Psoas muscle (tissue), 8 donors: ENCODE results near the gene TBX5. TPM values are rescaled to one million over a fixed set of nuclear protein-coding genes. Genes with fewer than 3 reads are reported as not detected.

ENCODE experiments used
- ATAC-seq, 4 donors: fragments of 200-7000 bp; cut with Tn5 transposase; one replicate each; pipeline ENCODE4 v1.9.1; 2020; ENCODE audit warnings: moderate library complexity in 3 of 4, mild to moderate bottlenecking in 2 of 4
- DNase-seq, 2 donors: peaks; one replicate each; pipeline ENCODE4 v3.0.0-alpha.2; 2020
- H3K27ac ChIP-seq: fragments of 200-600 bp; one replicate; pipeline ENCODE4 v1.8.0; 2022
- H3K27me3 ChIP-seq, 3 donors: fragments of 200-600 bp in 1 of 3; one replicate each; pipeline versions ENCODE4 v1.6.1 to v1.8.0; 2013 to 2022; ENCODE audit warnings: low read length in 2 of 3, mild to moderate bottlenecking in 2 of 3, moderate library complexity in 1 of 3; ENCODE audit not compliant: insufficient read depth in 3 of 3
- H3K36me3 ChIP-seq, 2 donors: fragments of 200-600 bp in 1 of 2; one replicate each; pipeline versions ENCODE4 v1.6.1 to v1.8.0; 2013 to 2022; ENCODE audit warnings: low read depth in 1 of 2, mild to moderate bottlenecking in 1 of 2, moderate library complexity in 1 of 2; ENCODE audit not compliant: insufficient read depth in 1 of 2
- H3K4me1 ChIP-seq: fragments of 200-600 bp; one replicate; pipeline ENCODE4 v1.8.0; 2022
- H3K4me3 ChIP-seq: fragments of 200-600 bp; one replicate; pipeline ENCODE4 v1.8.0; 2022; ENCODE audit warnings: mild to moderate bottlenecking
- H3K9me3 ChIP-seq: fragments of 200-600 bp; one replicate; pipeline ENCODE4 v1.8.0; 2022
- whole genome bisulfite sequencing, 3 donors: extraction: QIAGEN DNeasy Blood & Tissue Kit; methylation state at CpG; one replicate each; pipeline versions ENCODE4 v1.1.6 to v1.1.7; 2013; 5-methylcytosine and 5-hydroxymethylcytosine counted together
- intact Hi-C, 2 donors: fragments of 100-400 bp; cut with DNase I; formaldehyde crosslinking; loops; one replicate each; pipeline versions ENCODE4 v1.11.0 to v1.14.2; 2022
- polyA plus RNA-seq, 3 donors: library from polyadenylated mRNA; stranded (reverse); fragments of 200-250 nt; gene quantifications; one replicate each; pipeline ENCODE4 v1.2.3, GENCODE V29; 2013
- total RNA-seq, 4 donors: library from RNA; stranded (reverse); fragmentation: NEBNext Ultra II Directional in 2 of 4; extraction: Animal tissue kit (Norgen Biotek cat#: 25700) in 2 of 4; gene quantifications; one replicate each; pipeline versions ENCODE4 v1.2.1 to v1.2.4, GENCODE V29; 2021 to 2023
- TF ChIP-seq, protein P1 (sequence below): fragments of 200-600 bp; IDR thresholded peaks from one replicate; pipeline ENCODE4 v1.8.0; 2022; ENCODE audit warnings: antibody characterized with exemption
- donor health status: healthy with polysubstance abuse.
- donor health status: DM: no; HTN: no; CAD: no; lungs with moderate emphysema.
- donor health status: Bipolar disorder and iron deficiency.
- donor health status: healthy.
- donor health status: DM: yes; HTN: yes; CAD: no.
- donor health status: DM: no; HTN: no; CAD: no.
- donor health status: DM: no; HTN: no; CAD: no.
- donor health status: DM: yes; HTN: yes; CAD: no.

The TBX5 gene
- total and polyA plus RNA-seq, 7 donors, result 0.26 TPM; not detected in 6

DNA sequence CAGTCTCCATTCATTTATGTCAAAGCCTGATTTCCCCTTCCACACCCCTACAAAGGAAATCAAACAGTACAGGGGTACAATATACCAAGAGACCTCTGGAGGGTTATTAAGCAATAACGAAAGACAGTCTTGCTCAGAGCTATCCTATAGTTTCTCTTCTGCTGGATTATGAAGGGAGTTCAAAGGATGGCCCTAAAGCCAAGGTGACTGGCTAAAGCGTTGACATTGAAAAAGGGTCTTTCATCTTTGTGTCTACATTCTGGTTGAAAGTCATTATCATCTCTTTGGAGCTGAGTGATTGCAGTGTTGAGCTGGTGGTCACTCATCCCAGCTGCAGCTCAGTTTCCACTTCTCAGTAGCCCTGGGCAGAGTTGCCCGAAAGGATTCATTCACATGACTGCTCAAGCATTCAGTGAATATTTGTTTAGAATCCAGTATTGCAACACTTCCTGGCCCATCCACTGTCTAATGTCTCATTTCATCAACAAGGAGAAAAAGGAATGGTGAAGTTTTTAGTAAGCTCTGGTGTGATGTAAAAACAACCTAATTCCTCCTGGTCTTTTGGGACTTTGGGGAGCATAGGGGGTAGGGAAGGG, 19.2 kb upstream of the TBX5 start:
- no peaks in the 10 kb centered on the region for H3K36me3 ChIP-seq
- no peak for DNase-seq
- peaks cover 0 to 10% (median 0%) of the 10 kb centered on the region in 3 donors for H3K27me3 ChIP-seq
- no peak for ATAC-seq
- no peaks in the 10 kb centered on the region for H3K9me3 ChIP-seq
- TF ChIP-seq, protein P1, sequence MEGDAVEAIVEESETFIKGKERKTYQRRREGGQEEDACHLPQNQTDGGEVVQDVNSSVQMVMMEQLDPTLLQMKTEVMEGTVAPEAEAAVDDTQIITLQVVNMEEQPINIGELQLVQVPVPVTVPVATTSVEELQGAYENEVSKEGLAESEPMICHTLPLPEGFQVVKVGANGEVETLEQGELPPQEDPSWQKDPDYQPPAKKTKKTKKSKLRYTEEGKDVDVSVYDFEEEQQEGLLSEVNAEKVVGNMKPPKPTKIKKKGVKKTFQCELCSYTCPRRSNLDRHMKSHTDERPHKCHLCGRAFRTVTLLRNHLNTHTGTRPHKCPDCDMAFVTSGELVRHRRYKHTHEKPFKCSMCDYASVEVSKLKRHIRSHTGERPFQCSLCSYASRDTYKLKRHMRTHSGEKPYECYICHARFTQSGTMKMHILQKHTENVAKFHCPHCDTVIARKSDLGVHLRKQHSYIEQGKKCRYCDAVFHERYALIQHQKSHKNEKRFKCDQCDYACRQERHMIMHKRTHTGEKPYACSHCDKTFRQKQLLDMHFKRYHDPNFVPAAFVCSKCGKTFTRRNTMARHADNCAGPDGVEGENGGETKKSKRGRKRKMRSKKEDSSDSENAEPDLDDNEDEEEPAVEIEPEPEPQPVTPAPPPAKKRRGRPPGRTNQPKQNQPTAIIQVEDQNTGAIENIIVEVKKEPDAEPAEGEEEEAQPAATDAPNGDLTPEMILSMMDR, result no peak
- no peaks in the 10 kb centered on the region for H3K4me1 ChIP-seq
- H3K4me3 ChIP-seq, result no peak overlapping the region
- intact Hi-C loops, result no loop called here
- WGBS, 3 donors, result 37 to 43% (median 39%) methylated on average over 3 of the region's 3 CpGs
- H3K27ac ChIP-seq, result no peak overlapping the region

DNA sequence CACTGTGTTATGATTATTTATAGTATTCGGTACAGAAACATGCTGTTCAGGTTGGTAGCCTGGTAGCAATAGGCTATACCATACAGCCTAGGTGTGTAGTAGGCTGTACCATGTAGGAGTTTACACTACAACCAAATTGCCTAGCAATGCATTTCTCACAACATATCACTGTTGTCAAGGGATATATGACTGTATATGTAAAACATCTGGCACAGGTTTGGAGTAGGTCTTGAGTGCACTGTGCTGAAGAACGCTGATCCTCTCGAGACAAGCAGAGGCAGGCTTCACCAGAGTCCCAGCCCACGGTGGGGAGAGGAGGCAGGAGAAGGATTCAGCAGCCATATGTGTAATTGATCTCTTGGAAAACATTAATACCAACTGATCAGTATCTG, 15.0 kb upstream of the TBX5 start:
- WGBS, 3 donors, result 62 to 71% (median 65%) methylated on average over 4 of the region's 4 CpGs
- H3K36me3 ChIP-seq, result no peaks in the 10 kb centered on the region
- no peak for ATAC-seq
- intact Hi-C loops, result no loop called here
- no peaks in the 10 kb centered on the region for H3K4me1 ChIP-seq
- no peak overlapping the region for H3K27ac ChIP-seq
- H3K27me3 ChIP-seq, result peaks cover 2 to 10% (median 4%) of the 10 kb centered on the region in 3 donors
- H3K9me3 ChIP-seq, result no peaks in the 10 kb centered on the region
- no peak for DNase-seq
- TF ChIP-seq, protein P1, result no peak
- no peak overlapping the region for H3K4me3 ChIP-seq

DNA sequence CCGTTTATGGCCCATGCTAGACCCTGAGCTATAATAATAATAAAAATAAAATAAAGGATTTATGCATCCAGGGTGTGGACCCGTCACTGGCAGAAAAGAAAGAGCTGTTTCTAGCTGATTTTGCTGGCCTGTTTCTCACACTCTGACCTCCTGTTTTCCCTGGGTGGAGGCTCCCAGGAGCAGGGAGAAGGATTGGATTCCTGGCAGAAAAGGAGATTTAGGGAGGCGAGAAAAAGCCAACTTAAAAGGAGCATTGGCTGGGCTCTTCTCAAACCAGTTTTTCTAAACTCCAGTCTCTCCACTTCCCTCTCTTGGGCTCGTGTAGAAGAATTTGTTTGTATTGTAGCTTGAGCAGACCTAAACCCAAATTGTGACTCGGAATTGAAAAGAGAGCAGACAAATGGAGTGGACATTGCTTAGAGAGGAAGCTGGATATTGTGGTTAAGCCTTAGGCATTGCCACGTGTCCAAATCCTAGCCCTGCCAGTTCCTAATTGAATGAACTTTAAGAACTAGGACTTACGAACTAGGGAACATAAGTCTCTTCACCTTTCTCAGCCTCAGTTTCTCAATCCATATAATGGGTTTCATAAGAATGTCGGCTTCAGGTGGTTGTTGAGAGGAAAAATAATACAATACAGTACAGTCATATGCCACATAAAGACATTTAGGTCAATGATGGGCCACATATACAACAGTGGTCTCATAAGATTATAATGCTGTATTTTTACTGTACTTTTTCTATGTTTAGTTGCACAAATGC, 14.4 kb upstream of the TBX5 start:
- Histone ChIP-seq H3K4me1 (no peaks in the 10 kb centered on the region), H3K9me3 (no peaks in the 10 kb centered on the region), H3K27me3 (peaks cover 0 to 16% (median 9%) of the 10 kb centered on the region in 3 donors), H3K36me3 (no peaks in the 10 kb centered on the region), H3K27ac (no peak overlapping the region), H3K4me3 (no peak overlapping the region)
- ATAC-seq (no peak), DNase-seq (no peak)
- intact Hi-C loops, result no loop called here
- WGBS, 3 donors, result 53 to 55% (median 54%) methylated on average over 8 of the region's 8 CpGs
- TF ChIP-seq, protein P1, result no peak

DNA sequence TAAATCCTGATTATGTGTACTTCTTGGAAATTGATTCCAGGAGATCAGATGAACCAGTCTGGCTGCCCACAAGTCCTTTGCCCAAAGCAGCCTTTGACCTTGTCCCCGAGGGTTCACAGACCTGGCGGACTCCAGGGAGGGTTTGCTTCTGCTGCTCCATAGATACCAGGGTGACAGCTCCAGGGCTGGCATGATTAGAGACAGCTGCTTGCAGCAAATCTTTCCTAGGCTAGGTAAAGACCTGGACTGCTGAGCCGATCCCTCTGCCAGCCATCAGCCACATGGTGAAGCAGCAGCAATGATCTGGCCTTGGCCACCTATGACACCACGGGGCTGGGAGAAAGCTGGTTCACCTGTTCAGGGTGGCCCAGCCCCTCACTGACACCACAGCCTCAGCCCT, 10.1 kb upstream of the TBX5 start:
- H3K4me1 ChIP-seq, result no peaks in the 10 kb centered on the region
- 51 to 65% (median 54%) methylated on average over 4 of the region's 4 CpGs for WGBS, 3 donors
- H3K27ac ChIP-seq, result no peak overlapping the region
- no peak for ATAC-seq
- H3K9me3 ChIP-seq, result no peaks in the 10 kb centered on the region
- no peaks in the 10 kb centered on the region for H3K36me3 ChIP-seq
- TF ChIP-seq, protein P1, result no peak
- intact Hi-C loops, result no loop called here
- DNase-seq, result no peak
- peaks cover 0 to 59% (median 25%) of the 10 kb centered on the region in 3 donors for H3K27me3 ChIP-seq
- H3K4me3 ChIP-seq, result no peak overlapping the region
